Breast epithelium (tissue), 4 donors: ENCODE measurements around the gene AGBL1. TPM values are rescaled to one million over a fixed set of nuclear protein-coding genes. Genes with fewer than 3 reads are reported as not detected.

Experiments used
- DNase-seq, 2 donors: peaks; one replicate each; pipeline ENCODE4 v3.0.0-alpha.2; 2019; ENCODE audit warnings: low spot score in 2 of 2
- H3K27ac ChIP-seq, 2 donors: fragments of 200-600 bp; sonication (generic) in 1 of 2; one replicate each; pipeline ENCODE4 v1.5.1; 2016 to 2019; ENCODE audit warnings: mild to moderate bottlenecking in 1 of 2
- H3K27me3 ChIP-seq, 2 donors: fragments of 200-600 bp; sonication (generic) in 1 of 2; one replicate each; pipeline versions ENCODE4 v1.5.1 to v1.6.0; 2017 to 2019; ENCODE audit warnings: control low read depth in 1 of 2, mild to moderate bottlenecking in 1 of 2
- H3K36me3 ChIP-seq: fragments of 200-600 bp; one replicate; pipeline ENCODE4 v1.5.1; 2019
- H3K4me1 ChIP-seq, 2 donors: fragments of 200-600 bp; sonication (generic); one replicate each; pipeline ENCODE4 v1.5.1; 2016 to 2019; ENCODE audit warnings: control low read depth in 1 of 2
- H3K4me3 ChIP-seq, 3 donors: fragments of 200-600 bp; sonication (generic); 1 replicate in 2 of 3; 2 replicates in 1 of 3; pipeline ENCODE4 v1.5.1; 2016 to 2019; ENCODE audit warnings: mild to moderate bottlenecking in 3 of 3, moderate library complexity in 2 of 3
- H3K9me3 ChIP-seq, 2 donors: fragments of 200-600 bp; sonication (generic) in 1 of 2; one replicate each; pipeline ENCODE4 v1.5.1; 2016 to 2019; ENCODE audit warnings: control low read depth in 1 of 2
- CTCF ChIP-seq, 3 donors: fragments of 450-650 bp; IDR thresholded peaks; one replicate each; pipeline ENCODE4 v1.5.1; 2016 to 2017; ENCODE audit warnings: antibody characterized with exemption in 3 of 3, mild to moderate bottlenecking in 3 of 3, moderate library complexity in 3 of 3
- POLR2A ChIP-seq: fragments of 450-650 bp; IDR thresholded peaks from one replicate; pipeline ENCODE4 v1.6.1; 2016; ENCODE audit warnings: antibody characterized with exemption, mild to moderate bottlenecking, moderate library complexity
- POLR2AphosphoS5 ChIP-seq, 3 donors: sonication (generic); formaldehyde crosslinking; IDR thresholded peaks; one replicate each; pipeline ENCODE4 v1.6.1; 2017; ENCODE audit warnings: antibody characterized with exemption in 3 of 3
- intact Hi-C: fragments of 100-400 bp; cut with DNase I; formaldehyde crosslinking; loops from one replicate; pipeline ENCODE4 v1.15.1; 2023; ENCODE audit warnings: low total_unique reads
- total RNA-seq, 3 donors: library from RNA; depleted of rRNA; stranded (reverse); fragments of >200 nt; gene quantifications; one replicate each; pipeline ENCODE4 v1.1.0, GENCODE V29; 2016

The AGBL1 gene
- total RNA-seq, 3 donors from 2014 or later = not detected

- no peak overlapping the region for H3K4me3 ChIP-seq
- peaks cover 0 to 3% of the 10 kb centered on the region in 2 donors for H3K27me3 ChIP-seq
- H3K27ac ChIP-seq = no peak overlapping the region
- intact Hi-C loops = no loop called here
- DNase-seq = no peak
- TF ChIP-seq CTCF (IDR thresholded peaks at IDR 0.05) (no peak), POLR2AphosphoS5 (IDR thresholded peaks at IDR 0.05) (no peak), POLR2A (no peak)
- H3K36me3 ChIP-seq = no peaks in the 10 kb centered on the region
- H3K4me1 ChIP-seq = no peaks in the 10 kb centered on the region
- H3K9me3 ChIP-seq = no peaks in the 10 kb centered on the region
Measured at GRCh38 chr15:86892774-86893449, 813.2 kb downstream of the AGBL1 start.

GRCh38 chr15:86894269-86894668, 814.6 kb downstream of the AGBL1 start:
- H3K27me3 ChIP-seq = peaks cover 0 to 3% of the 10 kb centered on the region in 2 donors

GRCh38 chr15:86903642-86904421, 824.2 kb downstream of the AGBL1 start:
- H3K27me3 ChIP-seq = no peaks in the 10 kb centered on the region
- intact Hi-C loops = no loop called here
- no peak overlapping the region for H3K27ac ChIP-seq
- peaks cover 2% of the 10 kb centered on the region for H3K36me3 ChIP-seq
- TF ChIP-seq CTCF (IDR thresholded peaks at IDR 0.05) (no peak), POLR2A (no peak), POLR2AphosphoS5 (IDR thresholded peaks at IDR 0.05) (no peak)
- H3K9me3 ChIP-seq = no peaks in the 10 kb centered on the region
- DNase-seq = no peak
- H3K4me3 ChIP-seq = no peak overlapping the region
- no peaks in the 10 kb centered on the region for H3K4me1 ChIP-seq

More at GRCh38 chr15:86894269-86894668, 814.6 kb downstream of the AGBL1 start:
- intact Hi-C loops = no loop called here
- H3K27ac ChIP-seq = no peak overlapping the region
- no peak overlapping the region for H3K4me3 ChIP-seq
- TF ChIP-seq POLR2AphosphoS5 (IDR thresholded peaks at IDR 0.05) = no peak
- TF ChIP-seq POLR2A = no peak
- no peak for TF ChIP-seq CTCF (IDR thresholded peaks at IDR 0.05)
- H3K9me3 ChIP-seq = no peaks in the 10 kb centered on the region
- no peaks in the 10 kb centered on the region for H3K4me1 ChIP-seq
- H3K36me3 ChIP-seq = no peaks in the 10 kb centered on the region
- DNase-seq = no peak

DNA sequence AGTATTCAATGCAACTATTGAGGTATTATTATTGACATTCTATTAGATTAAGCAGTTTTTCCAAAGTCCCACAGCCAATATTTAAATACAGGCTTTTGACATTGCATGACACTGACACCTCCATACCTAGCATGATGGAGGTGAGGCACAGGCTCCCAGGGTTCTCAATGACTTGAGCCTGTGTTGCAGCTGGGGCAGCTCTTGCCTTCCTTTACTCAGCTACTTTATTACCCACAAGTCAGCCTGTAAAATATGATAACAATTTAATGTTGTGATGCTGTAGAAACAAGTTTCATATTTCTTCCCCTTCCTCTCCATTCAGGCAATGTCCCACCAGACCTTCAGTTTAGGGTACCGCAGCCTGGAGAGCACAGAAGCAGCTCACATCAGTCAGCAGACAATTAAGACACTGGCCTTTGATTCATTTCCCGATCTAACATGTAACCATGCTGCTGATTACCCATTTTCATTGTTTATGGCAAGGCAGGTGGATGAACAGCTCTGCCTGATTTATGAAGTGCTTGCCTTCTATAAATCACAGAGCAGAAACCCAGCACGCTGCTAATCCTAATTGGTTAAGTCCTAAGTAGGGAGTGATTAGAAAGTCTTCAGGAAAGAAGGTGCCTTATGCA, 826.1 kb downstream of the AGBL1 start:
- no peak for DNase-seq
- TF ChIP-seq POLR2A = no peak
- no peak for TF ChIP-seq POLR2AphosphoS5 (IDR thresholded peaks at IDR 0.05)
- no peak for TF ChIP-seq CTCF (IDR thresholded peaks at IDR 0.05)
- no peaks in the 10 kb centered on the region for H3K9me3 ChIP-seq
- intact Hi-C loops = loop anchor here (5.0 kb wide), 1 partner anchor 1112 kb away; no protein-coding TSS in a partner anchor
- peaks cover 2% of the 10 kb centered on the region for H3K36me3 ChIP-seq
- no peaks in the 10 kb centered on the region for H3K4me1 ChIP-seq
- H3K4me3 ChIP-seq = no peak overlapping the region
- no peak overlapping the region for H3K27ac ChIP-seq
- no peaks in the 10 kb centered on the region for H3K27me3 ChIP-seq
